Stimulated activated CD4-positive, alpha-beta T cell treated with anti-CD3 and anti-CD28 coated beads, Interleukin-15, amount 100 ng/mL, for 1 hour (primary cell): Measurements from ENCODE around the gene ABTB2.

Experiments used
- DNase-seq, 2 donors: peaks; one replicate each; pipeline ENCODE4 v3.0.0-alpha.2; 2020; ENCODE audit warnings: low read depth in 1 of 2, low spot score in 1 of 2

Gene ABTB2

GRCh38 chr11:34155057-34155756, 202.6 kb downstream of the ABTB2 start:
- no peak for DNase-seq

- no peak for DNase-seq
Observed at GRCh38 chr11:34154059-34154875, 203.5 kb downstream of the ABTB2 start.

- no peak for DNase-seq
Observed at GRCh38 chr11:34151916-34152845, 205.6 kb downstream of the ABTB2 start.

- no peak for DNase-seq
Observed at GRCh38 chr11:34151166-34151565, 206.6 kb downstream of the ABTB2 start.

- DNase-seq, result no peak
Observed at GRCh38 chr11:34150494-34151151, 207.2 kb downstream of the ABTB2 start.

GRCh38 chr11:34149786-34150185, 208.0 kb downstream of the ABTB2 start:
- no peak for DNase-seq

- no peak for DNase-seq
Observed at GRCh38 chr11:34149274-34149673, 208.5 kb downstream of the ABTB2 start.

- DNase-seq, result no peak
Observed at GRCh38 chr11:34148504-34149165, 209.2 kb downstream of the ABTB2 start.

- DNase-seq, result no peak
Observed at GRCh38 chr11:34147581-34147980, 210.2 kb downstream of the ABTB2 start.

- no peak for DNase-seq
Observed at GRCh38 chr11:34146866-34147265, 210.9 kb downstream of the ABTB2 start.

- DNase-seq, result no peak
Observed at GRCh38 chr11:34146411-34146810, 211.4 kb downstream of the ABTB2 start.

GRCh38 chr11:34145847-34146381, 211.9 kb downstream of the ABTB2 start:
- no peak for DNase-seq

GRCh38 chr11:34145073-34145472, 212.7 kb downstream of the ABTB2 start:
- no peak for DNase-seq

GRCh38 chr11:34143048-34143447, 214.8 kb downstream of the ABTB2 start:
- no peak for DNase-seq

GRCh38 chr11:34140149-34140548, 217.7 kb downstream of the ABTB2 start:
- DNase-seq, result no peak

- no peak for DNase-seq
Observed at GRCh38 chr11:34139346-34139745, 218.5 kb downstream of the ABTB2 start.

- no peak for DNase-seq
Observed at GRCh38 chr11:34136420-34136819, 221.4 kb downstream of the ABTB2 start.

- no peak for DNase-seq
Observed at GRCh38 chr11:34135439-34135838, 222.4 kb downstream of the ABTB2 start.

- no peak for DNase-seq
Observed at GRCh38 chr11:34134765-34135164, 223.0 kb downstream of the ABTB2 start.
